GM04504 (cell line): Measurements from ENCODE around the gene CHRNE.
"Not testable (repeated sequence)": the region's sequence is repeated elsewhere in the genome, so short reads cannot be mapped to it uniquely, and the experiment has no call there.

Source experiments
- DNase-seq: peaks from one replicate; pipeline ENCODE4 v3.0.0-alpha.2; 2012; ENCODE audit warnings: low read depth

The CHRNE gene

DNA sequence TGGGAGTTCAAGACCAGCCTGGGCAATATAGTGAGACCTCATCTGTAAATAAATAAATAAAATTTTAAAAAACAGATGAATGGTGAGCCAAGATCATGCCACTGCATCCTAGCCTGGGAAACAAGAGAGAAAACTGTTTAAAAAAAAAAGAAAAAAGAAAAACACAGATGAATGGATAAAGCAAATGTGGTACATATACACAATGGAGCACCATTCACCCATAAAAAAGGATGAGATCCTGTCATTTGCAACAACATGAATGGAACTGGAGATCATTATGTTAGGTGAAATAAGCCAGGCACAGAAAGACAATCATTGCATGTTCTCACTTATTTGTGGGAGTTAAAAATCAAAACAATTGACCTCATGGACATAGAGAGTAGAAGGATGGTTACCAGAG is 3.7 kb upstream of the CHRNE start:
- not testable (repeated sequence) for DNase-seq

DNA sequence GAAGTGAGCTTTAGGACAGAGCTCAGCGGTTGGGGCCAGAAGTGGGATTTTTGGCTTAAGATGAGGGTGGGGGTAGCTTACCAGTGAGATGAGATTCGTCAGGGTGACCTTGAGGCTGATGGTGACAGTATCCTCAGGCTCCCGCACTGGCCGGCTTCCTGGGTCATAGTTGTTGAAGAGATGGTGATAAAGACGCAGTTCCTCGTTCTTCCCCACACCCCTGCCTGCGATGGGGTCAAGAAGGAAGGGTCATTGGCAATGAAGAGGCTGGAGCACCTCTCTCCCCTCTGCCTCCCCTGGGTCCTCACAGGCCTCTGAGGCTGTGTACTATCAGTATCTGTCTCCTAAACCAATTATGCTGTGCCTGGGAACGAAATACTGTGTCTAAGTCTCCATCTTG is 358 bp downstream of the CHRNE start:
- DNase-seq: no peak

GRCh38 chr17:4901648-4902344 is 1.1 kb downstream of the CHRNE start:
- DNase-seq: no peak

- no peak for DNase-seq
Observed at GRCh38 chr17:4901108-4901647, 1.7 kb downstream of the CHRNE start.

GRCh38 chr17:4900231-4901107 is 2.4 kb downstream of the CHRNE start:
- DNase-seq: no peak

DNA sequence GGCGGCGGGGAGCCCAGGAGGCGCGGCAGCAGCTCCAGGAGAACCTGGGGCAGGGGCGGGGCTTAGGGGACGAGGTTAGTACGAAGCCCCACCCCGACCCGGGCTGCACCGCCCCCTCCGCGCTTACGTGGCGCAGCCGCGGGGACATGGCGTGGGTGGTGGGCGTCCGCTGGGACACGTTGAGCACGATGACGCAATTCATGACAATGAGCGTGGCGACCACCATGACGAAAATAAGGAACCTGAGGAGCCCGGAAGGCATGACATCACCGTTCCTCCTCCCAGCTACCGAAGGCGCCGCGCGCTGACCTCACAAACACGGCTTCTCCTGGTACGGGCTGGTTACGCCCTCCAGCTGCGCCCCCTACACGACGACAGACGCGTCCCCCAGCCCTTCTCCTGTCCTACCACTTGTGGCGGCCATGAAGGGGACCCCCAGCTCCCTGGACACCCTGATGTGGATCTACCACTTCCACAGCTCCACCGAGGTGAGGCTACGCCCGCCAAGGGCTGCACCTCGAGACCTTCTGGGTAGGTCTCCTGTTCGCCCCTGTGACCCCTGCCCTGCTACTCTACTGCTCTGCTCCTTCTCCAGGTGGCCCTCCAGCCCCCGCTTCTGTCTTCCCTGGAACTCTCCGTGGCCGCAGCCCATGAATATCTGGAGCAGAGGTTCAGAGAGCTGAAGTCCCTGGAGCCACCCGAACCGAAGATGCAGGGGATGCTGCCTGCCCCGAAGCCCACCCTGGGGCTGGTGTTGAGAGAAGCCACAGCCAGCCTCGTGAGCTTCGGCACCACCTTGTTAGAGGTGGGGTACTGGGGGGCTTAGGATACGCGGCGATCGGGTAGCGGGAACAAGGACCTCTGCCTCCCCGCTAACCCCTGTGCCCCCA is 3.3 kb downstream of the CHRNE start, which contains the start of gene C17orf107:
Gene C17orf107 (plus strand): TSS at position 196 of the 890 bp plus-strand sequence. CDS start 227 bp downstream, at position 423.
- no peak for DNase-seq

GRCh38 chr17:4898927-4899326 is 4.0 kb downstream of the CHRNE start:
- no peak for DNase-seq

GRCh38 chr17:4898351-4898750 is 4.5 kb downstream of the CHRNE start:
- DNase-seq: no peak

GRCh38 chr17:4897785-4898184 is 5.1 kb downstream of the CHRNE start:
- DNase-seq: no peak

GRCh38 chr17:4897198-4897687 is 5.7 kb downstream of the CHRNE start:
- DNase-seq: no peak

DNA sequence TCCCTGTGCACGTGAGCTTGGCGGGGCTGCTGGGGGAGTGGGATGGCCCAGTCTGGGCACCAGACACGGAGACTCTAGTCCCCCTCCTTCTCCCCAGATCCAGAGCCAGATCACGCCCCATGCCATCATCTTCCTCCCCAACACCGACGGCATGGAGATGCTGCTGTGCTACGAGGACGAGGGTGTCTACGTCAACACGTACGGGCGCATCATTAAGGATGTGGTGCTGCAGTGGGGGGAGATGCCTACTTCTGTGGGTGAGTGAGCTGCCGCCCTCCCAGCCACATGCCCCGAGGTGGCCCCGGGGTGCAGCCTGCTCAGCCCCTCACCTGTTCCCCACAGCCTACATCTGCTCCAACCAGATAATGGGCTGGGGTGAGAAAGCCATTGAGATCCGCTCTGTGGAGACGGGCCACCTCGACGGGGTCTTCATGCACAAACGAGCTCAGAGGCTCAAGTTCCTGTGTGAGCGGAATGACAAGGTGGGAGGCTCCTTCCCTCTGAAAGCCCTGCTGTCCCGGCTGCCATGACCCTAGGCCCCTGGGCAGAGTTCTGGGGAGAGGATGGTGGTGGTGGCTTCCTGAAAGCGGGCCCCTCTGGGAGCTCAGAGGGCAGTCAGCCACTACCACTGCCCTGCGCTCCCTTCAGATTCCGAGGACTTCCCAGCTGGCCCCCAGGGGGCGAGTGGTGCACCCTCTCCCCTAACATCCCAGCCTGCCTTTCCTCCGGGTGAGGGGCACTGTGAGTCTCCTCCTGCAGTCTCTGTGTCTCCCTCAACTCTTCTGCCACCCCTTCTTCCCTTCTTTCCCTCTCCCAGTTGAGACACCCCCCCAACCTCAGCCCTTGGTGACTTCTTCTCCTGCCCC is 6.3 kb downstream of the CHRNE start:
- DNase-seq: no peak

DNA sequence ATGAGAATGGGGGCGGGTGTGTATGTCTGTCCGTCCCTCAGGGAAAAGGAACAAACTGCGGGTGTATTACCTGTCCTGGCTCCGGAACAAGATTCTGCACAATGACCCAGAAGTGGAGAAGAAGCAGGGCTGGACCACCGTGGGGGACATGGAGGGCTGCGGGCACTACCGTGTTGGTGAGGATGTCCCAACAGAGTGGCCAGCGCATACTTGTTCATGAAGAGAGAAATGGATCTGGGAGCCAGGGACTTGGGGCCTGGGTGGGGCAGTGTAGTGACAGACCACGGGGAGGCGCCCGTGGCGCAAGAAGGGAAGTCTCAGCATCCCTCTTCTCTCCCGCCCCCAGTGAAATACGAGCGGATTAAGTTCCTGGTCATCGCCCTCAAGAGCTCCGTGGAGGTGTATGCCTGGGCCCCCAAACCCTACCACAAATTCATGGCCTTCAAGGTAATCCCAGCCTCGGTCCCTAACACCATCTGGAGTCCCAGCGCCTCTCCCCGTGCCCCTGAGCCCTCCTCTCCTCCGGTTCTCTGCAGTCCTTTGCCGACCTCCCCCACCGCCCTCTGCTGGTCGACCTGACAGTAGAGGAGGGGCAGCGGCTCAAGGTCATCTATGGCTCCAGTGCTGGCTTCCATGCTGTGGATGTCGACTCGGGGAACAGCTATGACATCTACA is 7.1 kb downstream of the CHRNE start:
- no peak for DNase-seq

DNA sequence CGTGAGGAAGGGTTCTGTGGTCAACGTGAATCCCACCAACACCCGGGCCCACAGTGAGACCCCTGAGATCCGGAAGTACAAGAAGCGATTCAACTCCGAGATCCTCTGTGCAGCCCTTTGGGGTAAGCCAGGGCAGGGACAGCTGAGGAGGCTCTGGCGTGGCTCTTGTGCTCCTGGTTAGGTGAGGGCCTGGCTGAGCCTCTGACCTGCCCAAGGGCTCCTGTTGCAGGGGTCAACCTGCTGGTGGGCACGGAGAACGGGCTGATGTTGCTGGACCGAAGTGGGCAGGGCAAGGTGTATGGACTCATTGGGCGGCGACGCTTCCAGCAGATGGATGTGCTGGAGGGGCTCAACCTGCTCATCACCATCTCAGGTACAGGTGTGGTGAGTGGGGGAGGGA is 7.8 kb downstream of the CHRNE start:
- no peak for DNase-seq

DNA sequence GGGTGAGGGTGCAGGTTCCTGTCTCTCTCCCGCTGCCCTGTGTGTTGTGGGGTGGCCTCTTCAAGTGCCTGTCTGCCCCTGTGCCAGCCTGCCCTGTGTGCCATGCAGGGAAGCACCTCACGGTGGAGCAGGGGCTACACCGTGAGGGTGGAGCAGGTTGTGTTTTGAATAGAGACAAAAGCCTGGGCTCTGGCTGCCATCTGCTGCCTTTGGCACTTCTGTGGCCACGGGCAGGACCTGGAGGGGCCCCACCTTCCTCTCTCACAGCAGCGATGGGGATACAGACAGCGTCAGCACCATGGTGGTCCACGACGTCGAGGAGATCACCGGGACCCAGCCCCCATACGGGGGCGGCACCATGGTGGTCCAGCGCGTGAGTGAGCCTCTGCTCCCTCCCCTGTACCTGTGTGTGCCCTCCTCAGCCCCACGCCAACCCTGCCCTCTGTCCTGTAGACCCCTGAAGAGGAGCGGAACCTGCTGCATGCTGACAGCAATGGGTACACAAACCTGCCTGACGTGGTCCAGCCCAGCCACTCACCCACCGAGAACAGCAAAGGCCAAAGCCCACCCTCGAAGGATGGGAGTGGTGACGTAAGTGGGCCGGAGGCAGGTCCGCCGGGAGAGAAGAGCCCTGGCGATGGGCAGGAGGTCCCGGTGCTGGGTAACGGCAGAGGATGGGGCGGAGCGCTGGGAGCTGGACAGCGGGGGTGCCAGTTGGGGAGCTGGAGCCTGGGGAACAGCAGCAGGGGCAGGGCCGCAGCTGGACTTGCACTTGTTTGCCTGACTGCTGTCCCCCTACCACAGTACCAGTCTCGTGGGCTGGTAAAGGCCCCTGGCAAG is 9.0 kb downstream of the CHRNE start:
- DNase-seq: no peak

DNA sequence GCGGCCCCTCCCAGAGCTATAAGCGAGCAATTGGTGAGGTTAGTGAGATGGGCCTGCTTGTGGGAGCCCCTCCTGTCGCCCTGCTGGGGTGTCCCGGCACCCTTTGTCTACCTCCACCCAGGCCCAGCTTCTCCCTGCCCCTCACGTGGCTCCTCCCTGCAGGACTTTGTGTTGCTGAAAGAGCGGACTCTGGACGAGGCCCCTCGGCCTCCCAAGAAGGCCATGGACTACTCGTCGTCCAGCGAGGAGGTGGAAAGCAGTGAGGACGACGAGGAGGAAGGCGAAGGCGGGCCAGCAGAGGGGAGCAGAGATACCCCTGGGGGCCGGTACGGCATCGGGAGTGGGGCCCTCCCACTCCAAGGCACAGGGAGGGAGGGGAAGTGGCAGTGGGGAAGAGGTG is 9.6 kb downstream of the CHRNE start:
- no peak for DNase-seq

GRCh38 chr17:4892499-4893221 is 10.2 kb downstream of the CHRNE start:
- no peak for DNase-seq

GRCh38 chr17:4891411-4892410 is 11.2 kb downstream of the CHRNE start:
- no peak for DNase-seq
